DMS153 (cell line): ENCODE results near the gene HPCAL1.
"Not testable (repeated sequence)": the region's sequence is repeated elsewhere in the genome, so short reads cannot be mapped to it uniquely, and the experiment has no call there.

Source experiments
- DNase-seq: peaks from one replicate; lab custom pipeline; 2025; lab: John Stamatoyannopoulos, UW

Gene HPCAL1

DNA sequence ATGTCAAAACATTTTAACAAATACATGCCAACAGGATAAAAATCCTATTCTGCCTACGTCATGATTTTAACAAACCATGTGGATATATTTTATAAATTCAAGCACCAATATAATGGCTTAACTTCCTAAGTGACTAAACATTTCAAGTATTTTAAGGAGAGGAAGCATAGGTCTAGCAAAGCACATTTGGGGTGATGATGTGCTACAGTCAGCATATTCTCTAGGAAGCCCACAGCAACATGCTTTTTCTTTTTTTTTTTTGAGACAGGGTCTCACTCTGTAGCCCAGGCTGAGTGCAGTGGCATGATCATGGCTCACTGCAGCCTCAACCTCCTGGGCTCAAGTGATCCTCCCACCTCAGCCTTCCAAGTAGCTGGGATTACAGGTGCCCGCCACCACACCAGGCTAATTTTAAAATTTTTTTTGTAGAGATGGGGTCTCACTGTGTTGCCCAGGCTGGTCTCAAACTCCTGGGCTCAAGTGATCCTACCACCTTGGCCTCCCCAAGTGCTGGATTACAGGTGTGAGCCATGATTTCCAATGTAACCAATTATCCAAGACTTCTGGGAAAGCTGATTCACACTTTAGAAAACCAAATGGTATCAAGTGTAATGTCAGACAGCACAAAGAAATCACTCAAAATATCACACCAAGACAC, 139.9 kb downstream of the HPCAL1 start:
- DNase-seq: not testable (repeated sequence)

- DNase-seq: no peak
Observed at GRCh38 chr2:10444463-10444862, 141.8 kb downstream of the HPCAL1 start.

DNA sequence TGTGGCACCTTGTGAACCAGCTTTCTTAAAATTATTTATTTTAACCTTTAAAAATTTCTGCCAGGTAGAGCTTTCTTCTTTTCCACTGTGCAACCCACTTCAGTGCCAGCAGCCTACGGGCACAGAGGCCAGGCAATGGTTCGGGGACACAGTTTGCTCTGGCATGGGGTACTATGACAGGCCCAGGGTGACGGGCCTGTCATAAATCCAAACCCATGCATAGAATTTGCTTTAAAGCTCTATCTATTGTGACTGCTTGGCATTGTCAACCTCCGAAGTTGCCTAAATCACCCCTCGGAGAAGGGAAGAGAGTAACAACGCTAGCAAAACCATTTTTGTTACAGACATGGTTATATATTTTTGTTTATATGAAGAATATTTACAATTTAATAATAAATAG, 143.9 kb downstream of the HPCAL1 start:
- DNase-seq: no peak

GRCh38 chr2:10447300-10447894, 144.7 kb downstream of the HPCAL1 start:
- no peak for DNase-seq

GRCh38 chr2:10447895-10448575, 145.3 kb downstream of the HPCAL1 start, which contains the start of gene ODC1:
Gene ODC1, minus strand, starts transcription at chr2:10448327. Its CDS starts 3,295 bp downstream, at chr2:10445032.
- DNase-seq: peak; percentile 92

- peak; percentile 92 for DNase-seq
Observed at GRCh38 chr2:10448576-10449485, 146.1 kb downstream of the HPCAL1 start.

DNA sequence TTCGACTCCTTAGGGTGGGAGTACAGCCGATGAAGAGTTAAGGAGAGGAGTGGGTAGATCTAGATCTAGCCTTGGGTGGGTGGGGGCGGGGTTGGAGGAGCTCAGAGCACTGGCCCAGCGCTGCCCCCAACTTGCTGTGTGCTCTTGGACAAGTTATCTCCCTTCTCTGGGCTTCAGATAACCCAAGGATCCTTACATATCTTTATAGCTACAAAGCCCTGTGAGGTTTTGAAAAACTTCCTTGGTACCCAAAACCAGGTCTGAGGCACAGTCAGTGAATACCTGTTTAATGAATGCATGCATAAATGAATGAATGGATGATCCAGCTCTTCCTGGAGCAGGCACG, 146.8 kb downstream of the HPCAL1 start:
- DNase-seq: no peak

DNA sequence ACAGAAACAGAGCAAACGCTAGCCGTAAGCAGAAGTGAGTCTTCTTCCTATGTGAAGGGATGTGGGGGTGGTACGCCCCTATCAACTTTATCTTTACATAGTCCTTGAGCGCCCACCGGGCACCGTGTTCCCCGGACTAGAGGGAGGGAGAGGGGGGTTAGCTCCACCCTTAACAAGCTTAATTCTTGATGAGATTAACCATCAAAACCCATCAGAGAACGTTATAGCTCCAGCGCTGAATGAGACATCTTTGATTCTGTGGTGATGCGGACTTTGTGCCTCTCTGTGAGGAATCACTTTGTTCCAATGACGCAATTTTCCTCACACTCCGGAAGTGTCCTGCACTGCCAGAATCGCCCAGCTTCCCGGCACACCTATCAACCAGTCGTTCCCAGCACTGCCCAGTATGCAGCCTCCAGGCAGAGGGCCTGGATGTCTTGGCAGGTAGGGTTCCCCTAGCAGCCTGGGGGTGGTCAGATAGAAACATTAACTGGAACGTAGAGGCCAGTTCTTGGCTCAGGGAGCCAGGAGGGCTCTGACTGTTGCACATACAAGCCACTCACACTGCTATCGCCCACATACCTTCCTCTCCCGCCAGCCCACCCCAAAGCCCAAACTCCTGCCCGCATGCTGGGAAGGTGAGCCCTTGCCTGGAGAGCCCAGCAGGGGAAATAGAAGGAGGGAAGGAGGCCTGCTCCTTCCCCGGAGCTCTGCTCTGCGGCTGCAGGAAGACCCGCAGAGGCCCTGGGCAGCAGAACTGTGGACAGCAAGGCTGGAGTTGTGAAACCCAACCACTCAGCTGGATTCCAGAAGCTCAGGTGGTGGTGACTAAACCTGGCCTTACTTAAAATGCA, 147.4 kb downstream of the HPCAL1 start:
- no peak for DNase-seq

DNA sequence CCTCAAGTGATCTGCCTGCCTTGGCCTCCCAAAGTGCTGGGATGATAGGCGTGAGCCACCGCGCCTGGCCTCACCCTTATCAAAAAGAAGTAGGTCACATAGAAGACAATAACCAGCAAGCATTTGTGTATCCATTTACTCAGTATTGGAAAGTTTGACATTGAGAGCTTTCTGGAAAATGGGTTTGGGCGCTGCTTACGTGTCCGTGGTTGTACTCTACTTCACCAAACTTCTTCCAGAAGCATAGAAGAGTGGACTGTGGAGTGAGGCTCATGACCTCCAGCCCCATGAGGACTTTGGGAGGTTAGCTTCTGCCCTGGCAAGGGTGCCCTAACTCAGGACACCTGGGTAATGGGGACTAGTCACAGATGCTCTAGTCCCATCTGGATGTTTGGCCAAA, 149.1 kb downstream of the HPCAL1 start:
- DNase-seq: no peak

- peak; percentile 86 for DNase-seq
Observed at GRCh38 chr2:10452312-10452711, 149.6 kb downstream of the HPCAL1 start.

- DNase-seq: peak; percentile 29
Observed at GRCh38 chr2:10452956-10453904, 150.5 kb downstream of the HPCAL1 start.

- DNase-seq: no peak
Observed at GRCh38 chr2:10453905-10454298, 151.2 kb downstream of the HPCAL1 start.

DNA sequence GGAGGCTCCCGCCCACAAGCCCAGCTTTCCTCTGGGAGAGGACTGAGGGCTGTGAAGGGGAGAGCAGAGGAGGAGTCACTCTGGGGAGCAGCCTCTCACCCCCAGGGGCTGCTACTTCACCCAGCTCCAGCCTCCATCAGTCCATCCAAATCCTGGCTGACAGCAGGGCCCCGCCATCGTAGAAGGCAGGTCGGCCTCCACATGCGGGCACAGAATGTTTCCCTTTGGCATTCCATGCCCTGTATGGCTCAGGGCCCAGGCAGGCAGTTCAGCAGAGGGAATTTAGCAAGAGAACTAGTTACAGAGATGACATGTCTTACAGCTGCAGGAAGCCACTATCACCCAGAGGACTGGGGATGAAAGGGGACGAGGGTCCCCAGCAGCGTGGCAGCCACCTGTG, 151.8 kb downstream of the HPCAL1 start:
- no peak for DNase-seq

DNA sequence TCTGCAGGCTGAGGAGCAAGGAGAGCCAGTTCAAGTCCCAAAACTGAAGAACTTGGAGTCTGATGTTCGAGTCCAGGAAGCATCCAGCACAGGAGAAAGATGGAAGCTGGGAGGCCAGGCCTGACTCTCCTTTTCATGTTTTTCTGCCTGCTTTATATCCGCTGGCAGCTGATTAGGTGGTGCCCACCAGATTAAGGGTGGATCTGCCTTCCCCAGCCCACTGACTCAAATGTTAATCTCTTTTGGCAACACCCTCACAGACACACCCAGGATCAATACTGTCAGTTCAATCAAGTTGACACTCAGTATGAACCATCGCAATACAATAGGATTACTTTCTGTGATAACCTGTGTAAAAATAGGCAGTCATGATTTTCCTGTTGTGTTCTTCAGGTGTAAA, 154.5 kb downstream of the HPCAL1 start:
- DNase-seq: not testable (repeated sequence)

DNA sequence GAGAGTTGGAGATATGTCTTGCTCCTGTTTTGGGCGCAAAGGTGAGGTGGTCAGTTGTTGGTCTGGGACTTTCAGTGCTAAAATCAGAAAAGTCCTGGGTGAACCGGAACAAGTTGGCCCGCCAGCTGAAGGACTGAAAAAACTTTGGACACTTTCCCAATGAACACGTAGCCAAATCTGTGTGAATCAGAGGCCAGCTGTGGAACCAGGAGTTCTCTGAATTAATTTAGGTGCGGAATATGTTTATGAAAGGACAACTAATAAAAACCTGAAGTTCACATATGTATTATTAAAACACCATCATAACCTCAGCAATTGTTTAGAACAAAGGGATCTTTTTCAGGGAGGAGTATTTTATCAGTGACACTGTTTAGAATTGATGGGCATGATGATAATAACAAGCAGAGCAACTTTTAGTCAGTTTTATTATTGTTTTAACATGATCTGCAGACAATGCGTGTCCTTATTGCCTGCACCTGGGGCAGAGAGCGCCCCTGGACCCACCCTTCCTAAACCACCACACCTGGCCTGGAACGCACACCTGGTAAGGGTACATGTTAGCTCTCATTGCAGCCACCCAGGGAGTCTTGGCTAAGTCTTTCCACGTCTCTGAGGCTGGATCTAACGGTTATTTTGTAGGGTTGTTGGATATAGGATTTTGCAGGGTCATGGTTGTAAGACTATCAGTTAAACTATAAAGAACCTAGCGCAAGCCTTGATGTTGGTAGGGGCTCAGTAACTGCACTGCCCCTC, 155.3 kb downstream of the HPCAL1 start:
- no peak for DNase-seq

- DNase-seq: no peak
Observed at GRCh38 chr2:10460366-10460796, 157.7 kb downstream of the HPCAL1 start.

GRCh38 chr2:10462178-10463083, 159.7 kb downstream of the HPCAL1 start:
- DNase-seq: no peak

- no peak for DNase-seq
Observed at GRCh38 chr2:10465910-10466309, 163.2 kb downstream of the HPCAL1 start.
